LNCaP clone FGC (cell line): Measurements from ENCODE around the gene WDR46.

ENCODE experiments used
- DNase-seq: peaks from one replicate; pipeline ENCODE4 v3.0.0-alpha.2; 2011; ENCODE audit warnings: low read depth
- H3K4me3 ChIP-seq: 2 replicates; pipeline ENCODE4 v1.5.1; 2011; ENCODE audit warnings: mild to moderate bottlenecking, low read depth, low read length, control low read depth
- TF ChIP-seq, protein P1 (sequence below): IDR thresholded peaks from 2 replicates; pipeline ENCODE4 v1.5.1; 2012; ENCODE audit warnings: mild to moderate bottlenecking; ENCODE audit not compliant: control insufficient read depth, insufficient read depth; ENCODE audit errors: extremely low read depth

WDR46 gene

DNA sequence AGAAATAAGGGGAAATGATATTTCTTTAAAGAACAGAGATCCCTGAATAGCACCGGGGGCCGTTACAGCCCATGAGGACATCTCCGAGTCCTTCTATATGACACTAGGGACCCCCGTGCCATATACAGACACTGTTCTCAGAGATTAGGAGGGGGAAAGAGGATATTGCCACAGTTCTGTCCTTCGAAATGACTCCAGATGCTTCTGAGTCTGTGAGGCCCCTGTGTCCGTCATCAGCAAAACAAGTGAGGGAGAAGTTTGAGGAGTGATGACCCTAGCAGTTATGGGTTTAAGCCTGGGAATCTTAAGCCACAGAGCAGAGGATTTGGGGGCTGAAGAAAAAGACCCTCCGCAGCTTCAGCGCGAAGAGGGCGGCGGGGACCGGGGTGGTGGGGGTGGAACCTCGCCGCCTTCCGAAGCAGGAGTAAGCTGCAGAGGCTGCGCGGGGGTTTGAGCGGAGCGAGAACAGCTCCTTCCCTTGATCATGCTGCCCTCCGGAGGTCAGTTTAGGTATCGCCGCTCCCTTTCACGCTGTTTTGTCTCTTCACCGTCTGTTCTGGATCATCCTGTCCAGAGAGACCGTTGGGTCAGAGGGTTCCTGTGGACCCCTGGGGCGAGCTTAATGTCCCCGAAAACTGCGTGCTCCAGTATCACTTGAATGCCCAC, 40.9 kb downstream of the WDR46 start:
- DNase-seq: peak; percentile 53
- peak overlapping the region; percentile 56 for H3K4me3 ChIP-seq
- TF ChIP-seq, protein P1, sequence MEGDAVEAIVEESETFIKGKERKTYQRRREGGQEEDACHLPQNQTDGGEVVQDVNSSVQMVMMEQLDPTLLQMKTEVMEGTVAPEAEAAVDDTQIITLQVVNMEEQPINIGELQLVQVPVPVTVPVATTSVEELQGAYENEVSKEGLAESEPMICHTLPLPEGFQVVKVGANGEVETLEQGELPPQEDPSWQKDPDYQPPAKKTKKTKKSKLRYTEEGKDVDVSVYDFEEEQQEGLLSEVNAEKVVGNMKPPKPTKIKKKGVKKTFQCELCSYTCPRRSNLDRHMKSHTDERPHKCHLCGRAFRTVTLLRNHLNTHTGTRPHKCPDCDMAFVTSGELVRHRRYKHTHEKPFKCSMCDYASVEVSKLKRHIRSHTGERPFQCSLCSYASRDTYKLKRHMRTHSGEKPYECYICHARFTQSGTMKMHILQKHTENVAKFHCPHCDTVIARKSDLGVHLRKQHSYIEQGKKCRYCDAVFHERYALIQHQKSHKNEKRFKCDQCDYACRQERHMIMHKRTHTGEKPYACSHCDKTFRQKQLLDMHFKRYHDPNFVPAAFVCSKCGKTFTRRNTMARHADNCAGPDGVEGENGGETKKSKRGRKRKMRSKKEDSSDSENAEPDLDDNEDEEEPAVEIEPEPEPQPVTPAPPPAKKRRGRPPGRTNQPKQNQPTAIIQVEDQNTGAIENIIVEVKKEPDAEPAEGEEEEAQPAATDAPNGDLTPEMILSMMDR: peak; percentile 96

DNA sequence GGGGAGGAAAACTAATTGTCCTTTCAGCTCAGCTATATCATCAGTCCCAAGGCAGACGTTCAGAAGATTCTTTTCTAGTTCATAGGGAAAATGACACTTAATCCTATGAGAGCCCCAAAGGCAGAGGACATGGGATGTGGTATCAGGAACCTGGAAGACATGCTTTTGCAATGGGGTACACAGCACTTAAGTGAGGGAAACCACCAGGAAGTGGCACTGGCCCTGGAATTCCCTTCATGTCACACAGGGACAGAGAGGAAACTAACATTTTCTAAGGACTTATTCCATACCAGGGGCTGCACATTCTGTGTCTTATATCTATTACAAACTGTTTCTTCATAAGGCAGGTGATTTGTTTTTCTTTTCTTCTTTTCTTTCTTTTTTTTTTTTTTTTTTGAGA, 45.6 kb downstream of the WDR46 start:
- TF ChIP-seq, protein P1: no peak
- DNase-seq: no peak
- H3K4me3 ChIP-seq: no peak overlapping the region

DNA sequence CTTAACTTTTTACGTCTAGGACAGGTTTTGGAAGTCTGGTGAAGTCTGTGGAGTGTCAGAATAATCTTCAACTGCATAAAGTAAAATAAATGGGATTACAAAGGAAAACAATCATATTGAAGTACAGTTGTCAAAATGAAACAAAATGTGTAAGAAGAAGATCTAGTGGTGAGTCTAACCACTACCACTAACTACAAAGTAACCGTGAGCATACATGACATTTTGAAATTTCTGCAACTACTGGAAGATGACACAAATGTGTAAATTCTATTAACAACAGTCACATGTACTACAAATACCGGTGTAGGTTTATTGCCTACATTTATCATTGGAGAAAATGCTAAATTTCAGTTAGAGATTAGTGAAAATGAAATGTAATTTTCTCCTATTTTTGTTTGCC, 47.1 kb downstream of the WDR46 start:
- H3K4me3 ChIP-seq: no peak overlapping the region
- TF ChIP-seq, protein P1: no peak
- DNase-seq: no peak

DNA sequence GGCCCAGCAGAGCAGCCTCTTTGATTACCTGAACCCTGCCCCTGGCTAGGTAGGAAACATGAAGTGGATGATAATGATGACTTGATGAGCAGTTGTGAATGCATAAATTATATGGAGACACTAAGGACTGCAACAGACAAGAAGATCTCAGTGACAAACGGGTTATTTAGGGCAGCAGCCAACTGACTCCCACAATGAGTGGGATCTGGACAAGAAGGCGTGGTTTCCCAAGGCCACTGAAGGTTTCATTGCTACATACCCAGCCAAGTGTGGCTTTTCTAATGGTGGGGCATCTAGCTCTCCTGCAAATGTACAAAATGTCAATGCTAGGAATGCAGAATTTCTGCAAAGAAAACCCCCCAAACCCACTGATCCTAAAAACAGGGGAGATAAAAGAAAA, 51.3 kb downstream of the WDR46 start:
- no peak for DNase-seq
- H3K4me3 ChIP-seq: no peak overlapping the region
- TF ChIP-seq, protein P1: no peak

DNA sequence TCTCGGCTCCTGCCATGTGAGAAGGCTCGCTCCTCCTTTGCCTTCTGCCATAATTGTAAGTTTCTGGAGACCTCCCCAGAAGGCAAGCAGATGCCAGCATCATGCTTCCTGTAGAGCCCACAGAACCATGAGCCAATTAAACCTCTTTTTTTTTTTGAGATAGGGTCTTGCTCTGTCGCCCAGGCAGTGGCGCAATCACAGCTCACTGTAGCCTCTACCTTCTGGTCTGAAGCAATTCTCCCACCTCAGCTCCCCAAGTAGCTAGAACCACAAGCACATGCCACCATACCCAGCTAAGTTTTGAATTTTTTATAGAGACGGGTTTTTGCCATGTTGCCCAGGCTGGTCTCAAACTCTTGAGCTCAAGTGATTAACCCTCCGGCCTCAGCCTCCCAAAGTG, 52.2 kb downstream of the WDR46 start:
- no peak overlapping the region for H3K4me3 ChIP-seq
- TF ChIP-seq, protein P1: no peak
- no peak for DNase-seq

DNA sequence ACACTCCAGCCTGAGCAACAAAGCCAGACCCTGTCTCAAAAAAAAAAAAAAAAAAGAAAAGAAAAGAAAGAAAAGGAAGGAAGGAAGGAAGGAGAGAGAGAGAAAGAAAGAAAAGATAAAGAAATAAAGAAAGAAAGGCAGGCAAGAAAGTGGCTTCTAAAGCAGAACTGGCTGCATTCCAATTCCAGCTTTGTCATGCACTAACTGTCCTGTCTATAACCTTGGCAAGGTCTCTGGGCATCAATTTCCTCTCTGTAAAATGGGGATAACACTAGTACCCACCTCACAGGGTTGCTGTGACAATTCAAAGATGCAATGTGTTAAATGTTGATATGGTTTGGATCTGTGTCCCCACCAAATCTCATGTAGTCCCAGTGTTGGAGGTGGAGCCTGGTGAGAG, 52.7 kb downstream of the WDR46 start:
- DNase-seq: no peak
- TF ChIP-seq, protein P1: no peak
- no peak overlapping the region for H3K4me3 ChIP-seq

DNA sequence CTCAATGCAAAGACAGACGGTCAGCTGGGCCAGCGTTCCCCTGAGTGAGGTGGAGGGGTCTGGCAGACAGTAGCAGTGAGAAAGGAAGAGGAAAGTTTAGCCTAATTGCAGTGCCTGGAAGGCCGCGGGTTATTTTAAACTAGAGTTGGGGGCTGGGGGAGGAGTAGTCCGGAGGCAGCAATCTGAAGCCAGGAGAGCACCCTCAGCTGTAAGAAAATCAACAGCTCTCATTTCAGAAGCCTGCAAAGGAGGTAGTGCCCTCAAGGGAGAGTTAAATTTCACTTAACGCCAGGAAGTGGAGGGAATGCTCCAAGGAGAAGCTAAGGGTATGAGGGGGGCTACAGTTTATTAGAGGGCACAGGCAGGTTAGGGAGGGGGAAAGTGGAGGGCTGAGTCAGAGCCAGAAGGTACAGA, 53.8 kb downstream of the WDR46 start:
- TF ChIP-seq, protein P1: no peak
- H3K4me3 ChIP-seq: no peak overlapping the region
- DNase-seq: no peak
